Activated naive CD8-positive, alpha-beta T cell treated with anti-CD3 and anti-CD28 coated beads, Interleukin-2, amount 10 ng/mL, durations not matched to agents 7 days and 5 days (primary cell): ENCODE measurements around the gene NUCB2. TPM values are rescaled to one million over a fixed set of nuclear protein-coding genes. Genes with fewer than 3 reads are reported as not detected.
A peak's percentile ranks its signal among the peaks of the same experiment; 100 is the strongest.

Source experiments
- ATAC-seq: fragments of 150-1000 bp; cut with Tn5 transposase; one replicate; pipeline ENCODE4 v1.10.0; 2021; ENCODE audit warnings: low read depth, moderate library complexity
- POLR2A ChIA-PET: fragments of 350-600 bp; sonication (Branson Sonifier 250); formaldehyde crosslinking; loops from one replicate; lab custom pipeline; 2021; ENCODE audit warnings: antibody characterized with exemption; lab: Charles Lee
- DNase-seq: peaks from one replicate; pipeline ENCODE4 v3.0.0; 2021
- H3K27ac Mint-ChIP-seq: one replicate; pipeline ENCODE4 v1.8.0; 2022; ENCODE audit warnings: mild to moderate bottlenecking, mixed read lengths
- H3K27me3 Mint-ChIP-seq: one replicate; pipeline ENCODE4 v1.8.0; 2022; ENCODE audit warnings: mild to moderate bottlenecking, moderate library complexity, mixed read lengths
- H3K36me3 Mint-ChIP-seq: one replicate; pipeline ENCODE4 v1.8.0; 2021; ENCODE audit warnings: mild to moderate bottlenecking, mixed read lengths
- H3K4me1 Mint-ChIP-seq: one replicate; pipeline ENCODE4 v1.8.0; 2021; ENCODE audit warnings: mixed read lengths
- H3K4me3 Mint-ChIP-seq: one replicate; pipeline ENCODE4 v1.8.0; 2022; ENCODE audit warnings: mild to moderate bottlenecking, moderate library complexity, mixed read lengths
- H3K9me3 Mint-ChIP-seq: one replicate; pipeline ENCODE4 v1.8.0; 2021; ENCODE audit warnings: mixed read lengths
- total RNA-seq, 2 experiments: library from RNA; stranded (reverse); gene quantifications; one replicate each; pipeline ENCODE4 v1.2.3, GENCODE V29; 2021

NUCB2 gene
- total RNA-seq, 2 experiments from 2014 or later: 168 to 170 TPM

- Mint-ChIP-seq H3K27ac (peak overlapping the region; percentile 94), H3K4me1 (peaks cover 38% of the 10 kb centered on the region), H3K27me3 (peaks cover 5% of the 10 kb centered on the region), H3K9me3 (no peaks in the 10 kb centered on the region), H3K36me3 (peaks cover 11% of the 10 kb centered on the region), H3K4me3 (peak overlapping the region; percentile 93)
- POLR2A ChIA-PET: interaction anchor here (0.6 to 4.0 kb wide), 12 partner anchors 8 to 1356 kb away, joined by 3 to 44 read pairs (median 4); partner anchors contain the start of genes C11orf58 and PIK3C2A
- ATAC-seq (no peak), DNase-seq (no peak)
These were observed 921 bp upstream of the NUCB2 start for GRCh38 chr11:17275400-17276235.

DNA sequence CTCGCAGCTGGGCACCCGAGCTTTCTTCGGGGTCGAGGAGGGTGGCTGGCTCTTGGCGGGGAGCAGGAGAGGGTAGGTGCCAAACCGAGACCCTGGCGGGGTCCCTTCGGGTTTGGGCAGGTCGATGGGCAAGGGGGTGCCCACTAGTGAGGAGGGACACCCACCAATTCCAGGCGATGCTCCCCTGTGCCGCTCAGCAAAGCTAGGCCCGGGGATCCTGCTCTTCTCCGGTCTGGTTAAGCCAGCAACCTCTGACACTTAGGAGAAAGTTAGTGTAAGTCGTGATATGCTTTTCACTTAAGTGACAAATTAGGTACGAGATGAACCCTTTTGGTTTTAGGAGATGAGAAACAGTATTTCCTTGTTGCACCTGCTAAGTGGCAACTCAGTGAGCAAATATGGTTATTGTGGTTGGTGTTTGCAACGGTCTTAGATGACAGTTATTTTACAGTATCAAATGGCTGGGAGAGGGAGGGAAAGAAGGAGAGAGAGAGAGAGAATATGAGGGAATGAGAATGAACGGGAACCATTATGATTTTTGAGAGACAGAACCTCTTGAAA is 565 bp downstream of the NUCB2 start:
- Mint-ChIP-seq H3K27me3 (peaks cover 5% of the 10 kb centered on the region), H3K4me3 (peak overlapping the region; percentile 93), H3K27ac (peak overlapping the region; percentile 94), H3K4me1 (peaks cover 46% of the 10 kb centered on the region), H3K36me3 (peaks cover 18% of the 10 kb centered on the region), H3K9me3 (no peaks in the 10 kb centered on the region)
- POLR2A ChIA-PET: interaction anchor here (0.8 to 4.0 kb wide), 14 partner anchors 8 to 737 kb away, joined by 3 to 44 read pairs (median 6); partner anchors contain the start of genes PIK3C2A and RPS13
- peak; percentile 19 for ATAC-seq
- no peak for DNase-seq

DNA sequence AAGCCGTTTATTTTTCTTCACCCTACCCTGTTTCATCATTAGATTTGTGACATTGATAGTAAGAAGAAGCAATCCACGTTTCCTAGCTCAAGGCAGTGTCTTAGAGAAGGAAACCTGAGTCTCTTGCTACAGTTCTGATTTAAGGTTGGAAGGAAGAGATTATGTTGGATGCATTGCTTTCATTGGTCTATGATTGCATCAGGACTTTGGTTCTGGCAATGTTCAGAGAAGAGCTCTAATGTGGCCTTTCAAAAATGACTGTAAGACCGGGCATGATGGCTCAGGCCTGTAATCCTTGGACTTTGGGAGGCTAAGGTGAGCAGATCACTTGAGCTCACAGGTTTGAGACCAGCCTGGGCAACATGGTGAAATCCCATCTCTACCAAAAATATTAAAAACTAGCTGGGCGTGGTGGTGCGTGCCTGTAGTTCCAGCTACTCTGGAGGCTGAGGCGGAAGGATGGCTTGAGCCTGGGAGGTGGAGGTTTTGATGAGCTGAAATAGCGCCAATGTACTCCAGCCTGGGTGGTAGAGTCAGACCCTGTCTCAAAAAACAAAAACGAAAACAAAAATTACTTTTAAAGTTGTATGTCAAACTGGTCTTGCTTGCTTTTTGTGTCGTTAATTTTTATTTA is 4.1 kb downstream of the NUCB2 start:
- POLR2A ChIA-PET: interaction anchor here (0.7 kb wide), 1 partner anchor 73 kb away, joined by 3 read pairs; no protein-coding TSS in a partner anchor
- Mint-ChIP-seq H3K27ac (peak overlapping the region; percentile 77), H3K4me3 (peak overlapping the region; percentile 74), H3K27me3 (no peaks in the 10 kb centered on the region), H3K4me1 (peaks cover 43% of the 10 kb centered on the region), H3K36me3 (peaks cover 37% of the 10 kb centered on the region), H3K9me3 (peaks cover 2% of the 10 kb centered on the region)
- no peak for ATAC-seq
- no peak for DNase-seq

DNA sequence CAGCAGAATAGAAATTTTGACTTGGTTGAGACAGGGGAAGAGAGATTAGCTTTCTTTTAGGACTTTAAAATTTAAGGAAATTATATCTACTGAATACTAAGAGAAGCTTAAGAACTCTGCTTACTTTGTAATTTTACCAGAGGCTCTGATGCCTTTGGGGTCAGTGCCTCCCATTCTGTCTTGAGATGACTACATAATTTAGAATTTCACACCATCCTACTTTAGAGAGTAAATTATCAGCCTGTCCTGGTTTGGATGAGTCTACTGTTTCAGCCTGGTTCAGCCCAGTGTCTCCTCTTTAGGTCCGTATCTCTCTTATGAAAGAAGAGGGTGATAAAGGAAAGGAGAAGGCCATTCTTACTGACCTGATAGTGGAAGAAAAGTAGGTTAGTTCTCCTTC is 9.8 kb downstream of the NUCB2 start:
- peak overlapping the region; percentile 80 for H3K27ac Mint-ChIP-seq
- peaks cover 2% of the 10 kb centered on the region for H3K9me3 Mint-ChIP-seq
- H3K27me3 Mint-ChIP-seq: no peaks in the 10 kb centered on the region
- peaks cover 41% of the 10 kb centered on the region for H3K4me1 Mint-ChIP-seq
- H3K36me3 Mint-ChIP-seq: peaks cover 59% of the 10 kb centered on the region
- no peak for DNase-seq
- POLR2A ChIA-PET: interaction anchor here (1.0 to 4.0 kb wide), 5 partner anchors 10 to 78 kb away, joined by 3 to 44 read pairs (median 4); partner anchors contain the start of genes NUCB2 and PIK3C2A
- no peak for ATAC-seq
- H3K4me3 Mint-ChIP-seq: peak overlapping the region; percentile 22

- peaks cover 37% of the 10 kb centered on the region for H3K4me1 Mint-ChIP-seq
- H3K4me3 Mint-ChIP-seq: peak overlapping the region; percentile 26
- peaks cover 2% of the 10 kb centered on the region for H3K9me3 Mint-ChIP-seq
- peak overlapping the region; percentile 32 for H3K27ac Mint-ChIP-seq
- H3K27me3 Mint-ChIP-seq: no peaks in the 10 kb centered on the region
- H3K36me3 Mint-ChIP-seq: peaks cover 58% of the 10 kb centered on the region
- POLR2A ChIA-PET: interaction anchor here (4.0 kb wide), 1 partner anchor 10 kb away, joined by 44 read pairs; the partner anchor contains the start of gene NUCB2
- peak; percentile 62 for ATAC-seq
- DNase-seq: no peak
These were observed 10.5 kb downstream of the NUCB2 start for GRCh38 chr11:17287058-17287457.

- H3K36me3 Mint-ChIP-seq: peaks cover 58% of the 10 kb centered on the region
These were observed 15.2 kb downstream of the NUCB2 start for GRCh38 chr11:17291710-17292109.

GRCh38 chr11:17293311-17293710 is 16.8 kb downstream of the NUCB2 start:
- POLR2A ChIA-PET: no interaction called here
- H3K27me3 Mint-ChIP-seq: no peaks in the 10 kb centered on the region
- no peak overlapping the region for H3K27ac Mint-ChIP-seq

More at GRCh38 chr11:17291710-17292109, 15.2 kb downstream of the NUCB2 start:
- H3K9me3 Mint-ChIP-seq: no peaks in the 10 kb centered on the region
- ATAC-seq (no peak), DNase-seq (no peak)
- no peak overlapping the region for H3K4me3 Mint-ChIP-seq
- no peak overlapping the region for H3K27ac Mint-ChIP-seq
- POLR2A ChIA-PET: interaction anchor here (0.6 to 1.3 kb wide), 2 partner anchors 14 to 58 kb away, joined by 3 to 6 read pairs; no protein-coding TSS in a partner anchor
- H3K27me3 Mint-ChIP-seq: no peaks in the 10 kb centered on the region
- peaks cover 31% of the 10 kb centered on the region for H3K4me1 Mint-ChIP-seq

GRCh38 chr11:17294033-17294432 is 17.5 kb downstream of the NUCB2 start:
- ATAC-seq: no peak

More at GRCh38 chr11:17293311-17293710, 16.8 kb downstream of the NUCB2 start:
- H3K4me1 Mint-ChIP-seq: peaks cover 34% of the 10 kb centered on the region
- peaks cover 56% of the 10 kb centered on the region for H3K36me3 Mint-ChIP-seq
- ATAC-seq (no peak), DNase-seq (no peak)
- no peaks in the 10 kb centered on the region for H3K9me3 Mint-ChIP-seq
- no peak overlapping the region for H3K4me3 Mint-ChIP-seq

DNA sequence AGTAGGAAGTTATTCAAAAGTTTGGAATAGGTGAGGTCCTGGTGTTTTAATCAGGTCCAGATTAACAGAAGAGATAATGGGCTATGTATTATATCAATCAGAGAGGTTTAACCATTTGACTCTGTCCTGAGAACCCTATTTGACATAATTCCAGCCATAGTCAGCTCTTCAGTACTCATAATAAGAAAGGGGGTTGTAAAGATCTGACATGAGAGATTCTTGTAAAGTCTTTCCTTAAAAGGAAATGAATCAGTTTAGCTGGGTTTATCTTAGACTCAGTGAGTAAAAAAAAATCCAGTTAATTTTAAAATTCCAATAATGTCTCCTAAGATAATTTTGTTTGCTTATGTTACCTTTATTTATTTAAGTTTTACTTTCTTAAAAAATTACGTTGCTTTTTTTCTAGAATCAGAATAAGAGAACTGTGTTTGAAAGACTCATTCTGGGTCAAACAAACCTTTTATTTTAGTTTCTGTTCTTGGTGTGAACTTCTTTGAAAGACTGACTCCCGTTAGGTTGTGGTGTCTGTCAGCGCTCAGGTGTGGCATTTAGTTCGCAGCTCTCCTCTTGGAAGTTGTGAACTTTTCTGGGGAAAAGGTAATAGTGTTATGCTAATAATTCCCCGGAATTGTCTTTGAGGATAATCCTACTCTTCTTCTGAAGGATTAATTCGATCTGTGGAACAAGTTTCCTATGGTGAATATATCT is 20.5 kb downstream of the NUCB2 start:
- no peaks in the 10 kb centered on the region for H3K9me3 Mint-ChIP-seq
- peak; percentile 66 for ATAC-seq
- DNase-seq: no peak
- POLR2A ChIA-PET: interaction anchor here (0.7 to 2.3 kb wide), 4 partner anchors 11 to 54 kb away, joined by 3 to 13 read pairs (median 3); partner anchors contain the start of gene NUCB2
- H3K27ac Mint-ChIP-seq: peak overlapping the region; percentile 13
- H3K36me3 Mint-ChIP-seq: peaks cover 55% of the 10 kb centered on the region
- H3K4me3 Mint-ChIP-seq: peak overlapping the region; percentile 47
- H3K27me3 Mint-ChIP-seq: no peaks in the 10 kb centered on the region
- H3K4me1 Mint-ChIP-seq: peaks cover 32% of the 10 kb centered on the region

More at GRCh38 chr11:17294033-17294432, 17.5 kb downstream of the NUCB2 start:
- no peaks in the 10 kb centered on the region for H3K9me3 Mint-ChIP-seq
- no peak for DNase-seq
- H3K4me1 Mint-ChIP-seq: peaks cover 37% of the 10 kb centered on the region
- no peak overlapping the region for H3K4me3 Mint-ChIP-seq
- no peaks in the 10 kb centered on the region for H3K27me3 Mint-ChIP-seq
- POLR2A ChIA-PET: no interaction called here
- H3K36me3 Mint-ChIP-seq: peaks cover 58% of the 10 kb centered on the region
- no peak overlapping the region for H3K27ac Mint-ChIP-seq

DNA sequence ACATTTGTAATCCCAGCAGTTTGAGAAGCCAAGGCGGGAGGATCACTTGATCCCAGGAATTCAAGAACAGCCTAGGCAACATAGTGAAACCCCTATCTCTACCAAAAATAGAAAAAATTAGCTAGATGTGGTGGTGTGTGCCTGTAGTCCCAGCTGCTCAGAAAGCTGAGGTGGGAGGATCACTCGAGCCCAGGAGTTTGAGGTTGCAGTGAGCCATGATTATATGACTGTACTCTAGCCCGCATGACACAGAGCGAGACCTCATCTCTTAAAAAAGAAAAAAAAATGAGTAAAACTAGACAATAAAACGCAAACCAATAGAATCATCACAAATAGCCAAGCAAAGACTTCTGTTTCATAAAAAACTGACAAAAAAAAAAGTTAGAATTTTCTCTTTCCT is 21.8 kb downstream of the NUCB2 start:
- no peak for DNase-seq
- H3K9me3 Mint-ChIP-seq: no peaks in the 10 kb centered on the region
- H3K4me3 Mint-ChIP-seq: no peak overlapping the region
- peaks cover 50% of the 10 kb centered on the region for H3K36me3 Mint-ChIP-seq
- H3K27me3 Mint-ChIP-seq: no peaks in the 10 kb centered on the region
- peak; percentile 36 for ATAC-seq
- POLR2A ChIA-PET: interaction anchor here (0.7 to 1.0 kb wide), 2 partner anchors 23 to 87 kb away, joined by 4 read pairs; no protein-coding TSS in a partner anchor
- peaks cover 30% of the 10 kb centered on the region for H3K4me1 Mint-ChIP-seq
- no peak overlapping the region for H3K27ac Mint-ChIP-seq

GRCh38 chr11:17300372-17300771 is 23.8 kb downstream of the NUCB2 start:
- Mint-ChIP-seq H3K27me3 (no peaks in the 10 kb centered on the region), H3K36me3 (peaks cover 40% of the 10 kb centered on the region), H3K4me1 (peaks cover 17% of the 10 kb centered on the region), H3K27ac (no peak overlapping the region), H3K9me3 (no peaks in the 10 kb centered on the region), H3K4me3 (no peak overlapping the region)
- ATAC-seq: no peak
- DNase-seq: no peak
- POLR2A ChIA-PET: interaction anchor here (0.6 kb wide), 1 partner anchor 122 kb away, joined by 3 read pairs; no protein-coding TSS in a partner anchor
